Middle frontal gyrus (tissue), 1 donor: ENCODE data around the gene CHEK1.
"Not testable (repeated sequence)": the region's sequence is repeated elsewhere in the genome, so short reads cannot be mapped to it uniquely, and the experiment has no call there.

Source experiments
- DNase-seq: peaks from one replicate; pipeline ENCODE4 v3.0.0-alpha.2; 2015; ENCODE audit warnings: low spot score; ENCODE audit errors: extremely low spot score

Gene CHEK1

GRCh38 chr11:125694951-125695350 lies 70.0 kb downstream of the CHEK1 start:
- no peak for DNase-seq

DNA sequence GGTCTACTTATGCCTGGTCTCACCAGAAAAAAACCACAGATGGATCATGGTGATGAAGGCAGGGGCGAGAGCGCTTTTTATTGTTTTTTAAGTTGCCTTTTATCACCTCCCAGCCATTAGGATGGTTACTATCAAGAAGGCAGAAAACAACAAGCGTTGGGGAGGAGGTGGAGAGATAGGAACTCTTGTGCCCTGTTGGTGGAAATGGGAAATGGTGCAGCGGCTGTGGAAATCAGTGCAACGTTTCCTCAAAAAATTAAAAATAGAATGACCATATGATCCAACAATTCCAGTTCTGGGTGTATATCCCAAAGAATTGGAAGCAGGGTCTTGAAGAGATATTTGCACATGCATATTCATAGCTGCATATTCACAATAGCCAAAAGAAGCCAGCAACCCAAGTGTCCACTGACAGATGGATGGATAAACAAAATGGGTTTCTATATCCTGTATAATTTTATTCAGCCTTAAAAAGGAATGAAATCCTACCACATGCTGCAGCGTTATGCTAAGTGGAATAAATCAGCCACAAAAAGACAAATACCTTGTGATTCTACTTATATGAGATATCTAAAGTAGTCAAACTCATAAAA lies 76.2 kb downstream of the CHEK1 start:
- no peak for DNase-seq

GRCh38 chr11:125701858-125702621 lies 77.1 kb downstream of the CHEK1 start:
- no peak for DNase-seq

DNA sequence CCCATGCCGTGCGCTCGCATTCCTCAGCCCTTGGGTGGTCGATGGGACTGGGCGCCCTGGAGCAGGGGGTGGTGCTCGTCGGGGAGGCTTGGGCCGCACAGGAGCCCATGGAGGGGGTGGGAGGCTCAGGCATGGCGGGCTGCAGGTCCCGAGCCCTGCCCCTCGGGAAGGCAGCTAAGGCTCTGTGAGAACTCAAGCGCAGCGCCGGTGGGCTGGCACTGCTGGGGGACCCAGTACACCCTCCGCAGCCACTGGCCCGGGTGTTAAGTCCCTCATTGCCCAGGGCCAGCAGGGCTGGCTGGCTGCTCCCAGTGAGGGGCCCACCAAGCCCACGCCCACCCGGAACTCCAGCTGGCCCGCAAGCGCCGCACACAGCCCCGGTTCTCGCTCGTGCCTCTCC lies 79.7 kb downstream of the CHEK1 start:
- DNase-seq: not testable (repeated sequence)

GRCh38 chr11:125720781-125721180 lies 95.8 kb downstream of the CHEK1 start:
- no peak for DNase-seq

GRCh38 chr11:125724125-125724524 lies 99.2 kb downstream of the CHEK1 start:
- no peak for DNase-seq
